ENCODE data around the gene NRG3.

Gene NRG3

GRCh38 chr10:82742478-82742877, 867.5 kb downstream of the NRG3 start:
- DNase-seq, result no peak

- DNase-seq, result no peak
Measured at GRCh38 chr10:82742898-82743297, 867.9 kb downstream of the NRG3 start.

- DNase-seq, result no peak
Measured at GRCh38 chr10:82750538-82750937, 875.5 kb downstream of the NRG3 start.

- no peak for DNase-seq
Measured at GRCh38 chr10:82757397-82757796, 882.4 kb downstream of the NRG3 start.

GRCh38 chr10:82757901-82758300, 882.9 kb downstream of the NRG3 start:
- no peak for DNase-seq

- no peak for DNase-seq
Measured at GRCh38 chr10:82759050-82759449, 884.1 kb downstream of the NRG3 start.

- DNase-seq, result no peak
Measured at GRCh38 chr10:82762641-82763040, 887.6 kb downstream of the NRG3 start.

GRCh38 chr10:82768040-82768439, 893.0 kb downstream of the NRG3 start:
- DNase-seq, result no peak

GRCh38 chr10:82778908-82779307, 903.9 kb downstream of the NRG3 start:
- DNase-seq, result no peak

GRCh38 chr10:82796510-82796909, 921.5 kb downstream of the NRG3 start:
- DNase-seq, result no peak

- no peak for DNase-seq
Measured at GRCh38 chr10:82801289-82801688, 926.3 kb downstream of the NRG3 start.

GRCh38 chr10:82811621-82812020, 936.6 kb downstream of the NRG3 start:
- no peak for DNase-seq

GRCh38 chr10:82813856-82814255, 938.9 kb downstream of the NRG3 start:
- no peak for DNase-seq

GRCh38 chr10:82814635-82815034, 939.6 kb downstream of the NRG3 start:
- no peak for DNase-seq

- no peak for DNase-seq
Measured at GRCh38 chr10:82815680-82816079, 940.7 kb downstream of the NRG3 start.

GRCh38 chr10:82817676-82818422, 942.9 kb downstream of the NRG3 start:
- no peak for DNase-seq

- no peak for DNase-seq
Measured at GRCh38 chr10:82821043-82821442, 946.0 kb downstream of the NRG3 start.

GRCh38 chr10:82826132-82826531, 951.1 kb downstream of the NRG3 start:
- DNase-seq, result no peak

GRCh38 chr10:82827901-82828300, 952.9 kb downstream of the NRG3 start:
- DNase-seq, result no peak

GRCh38 chr10:82847242-82847641, 972.2 kb downstream of the NRG3 start:
- no peak for DNase-seq

GRCh38 chr10:82850191-82850590, 975.2 kb downstream of the NRG3 start:
- DNase-seq, result no peak

GRCh38 chr10:82856957-82857613, 982.1 kb downstream of the NRG3 start:
- DNase-seq, result no peak

GRCh38 chr10:82861889-82862288, 986.9 kb downstream of the NRG3 start:
- no peak for DNase-seq

GRCh38 chr10:82865366-82865765, 990.4 kb downstream of the NRG3 start:
- DNase-seq, result no peak

All from stimulated activated CD4-positive, alpha-beta T cell treated with anti-CD3 and anti-CD28 coated beads, Interleukin-4, amount 100 ng/mL, for 4 hours (primary cell).